MM.1S (cell line): ENCODE results near the gene LAG3.

Experiments
- DNase-seq: peaks from one replicate; pipeline ENCODE4 v3.0.0-alpha.2; 2015
- H2AFZ ChIP-seq: fragments of 300-600 bp; sonication (generic); 2 replicates; pipeline ENCODE4 v1.6.0; 2016; ENCODE audit warnings: antibody characterized with exemption, low read length
- H3F3A ChIP-seq: fragments of 300-600 bp; sonication (generic); 2 replicates; pipeline ENCODE4 v1.6.1; 2016; ENCODE audit warnings: mild to moderate bottlenecking, antibody characterized with exemption, low read length, moderate library complexity, mixed read lengths; ENCODE audit not compliant: insufficient read depth
- H3K27ac ChIP-seq: fragments of 300-600 bp; sonication (generic); 2 replicates; pipeline ENCODE4 v1.5.1; 2016; ENCODE audit warnings: mild to moderate bottlenecking, low read length
- H3K27me3 ChIP-seq: fragments of 300-600 bp; sonication (generic); replicated peaks from 2 replicates; pipeline ENCODE4 v1.6.0; 2016; ENCODE audit warnings: low read length; ENCODE audit not compliant: insufficient read depth
- H3K36me3 ChIP-seq: fragments of 300-600 bp; sonication (generic); replicated peaks from 2 replicates; pipeline ENCODE4 v1.6.1; 2016; ENCODE audit warnings: mild to moderate bottlenecking, low read length, mixed read lengths; ENCODE audit not compliant: insufficient read depth
- H3K4me1 ChIP-seq: fragments of 300-600 bp; sonication (generic); 2 replicates; pipeline ENCODE4 v1.6.1; 2016; ENCODE audit warnings: low read length, mixed read lengths
- H3K4me2 ChIP-seq: fragments of 300-600 bp; sonication (generic); 2 replicates; pipeline ENCODE4 v1.6.0; 2016; ENCODE audit warnings: low read depth, low read length
- H3K4me3 ChIP-seq: fragments of 300-600 bp; sonication (generic); 2 replicates; pipeline ENCODE4 v1.5.1; 2016; ENCODE audit warnings: low read length, mixed read lengths
- H3K79me2 ChIP-seq: fragments of 300-600 bp; sonication (generic); 2 replicates; pipeline ENCODE4 v1.6.1; 2016; ENCODE audit warnings: mixed run types, low read length, mixed read lengths
- H3K9ac ChIP-seq: fragments of 300-600 bp; sonication (generic); 2 replicates; pipeline ENCODE4 v1.6.1; 2016; ENCODE audit warnings: low read length, mixed read lengths
- H3K9me2 ChIP-seq: fragments of 300-600 bp; sonication (generic); replicated peaks from 2 replicates; pipeline ENCODE4 v1.6.1; 2016; ENCODE audit warnings: mild to moderate bottlenecking, low read length, mixed read lengths; ENCODE audit not compliant: insufficient read depth
- H3K9me3 ChIP-seq: fragments of 300-600 bp; sonication (generic); replicated peaks from 2 replicates; pipeline ENCODE4 v1.6.1; 2016; ENCODE audit warnings: mild to moderate bottlenecking, low read length, mixed read lengths; ENCODE audit not compliant: insufficient read depth
- H4K20me1 ChIP-seq: fragments of 300-600 bp; sonication (generic); 2 replicates; pipeline ENCODE4 v1.6.1; 2016; ENCODE audit warnings: mild to moderate bottlenecking, low read length, moderate library complexity, mixed read lengths; ENCODE audit not compliant: insufficient read depth
- EZH2 ChIP-seq: fragments of 300-600 bp; sonication (generic); optimal IDR thresholded peaks from 2 replicates; pipeline ENCODE3; 2017; ENCODE audit warnings: low read depth, mild to moderate bottlenecking, antibody characterized with exemption, low read length, mixed read lengths
- EZH2phosphoT487 ChIP-seq: fragments of 300-600 bp; sonication (generic); IDR thresholded peaks from 2 replicates; pipeline ENCODE4 v1.6.1; 2018; ENCODE audit warnings: antibody characterized with exemption, low read length
- TF ChIP-seq, protein P1 (sequence below): fragments of 300-600 bp; sonication (generic); IDR thresholded peaks from 2 replicates; pipeline ENCODE4 v1.5.1; 2016; ENCODE audit warnings: antibody characterized with exemption, low read length, mixed read lengths

LAG3 gene

DNA sequence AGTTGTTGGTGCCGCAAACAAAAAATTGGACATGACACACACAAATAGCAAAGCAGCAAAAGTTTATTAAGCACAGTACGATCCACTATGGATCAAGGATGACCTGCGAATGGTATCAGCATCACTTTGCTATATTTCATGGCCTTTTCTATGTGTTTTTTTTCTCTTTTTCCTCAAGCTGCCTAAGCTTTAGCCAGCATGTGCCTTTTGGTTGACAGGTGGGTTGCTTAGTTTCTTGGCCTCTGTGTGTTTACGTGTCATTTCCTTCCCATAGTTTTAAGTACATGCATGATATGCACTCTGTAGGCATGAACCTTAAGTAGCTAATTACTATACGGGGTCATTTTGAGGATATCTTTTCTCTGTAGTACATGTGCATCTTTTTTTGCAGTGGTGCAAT is 26.8 kb downstream of the LAG3 start:
- TF ChIP-seq, protein P1, sequence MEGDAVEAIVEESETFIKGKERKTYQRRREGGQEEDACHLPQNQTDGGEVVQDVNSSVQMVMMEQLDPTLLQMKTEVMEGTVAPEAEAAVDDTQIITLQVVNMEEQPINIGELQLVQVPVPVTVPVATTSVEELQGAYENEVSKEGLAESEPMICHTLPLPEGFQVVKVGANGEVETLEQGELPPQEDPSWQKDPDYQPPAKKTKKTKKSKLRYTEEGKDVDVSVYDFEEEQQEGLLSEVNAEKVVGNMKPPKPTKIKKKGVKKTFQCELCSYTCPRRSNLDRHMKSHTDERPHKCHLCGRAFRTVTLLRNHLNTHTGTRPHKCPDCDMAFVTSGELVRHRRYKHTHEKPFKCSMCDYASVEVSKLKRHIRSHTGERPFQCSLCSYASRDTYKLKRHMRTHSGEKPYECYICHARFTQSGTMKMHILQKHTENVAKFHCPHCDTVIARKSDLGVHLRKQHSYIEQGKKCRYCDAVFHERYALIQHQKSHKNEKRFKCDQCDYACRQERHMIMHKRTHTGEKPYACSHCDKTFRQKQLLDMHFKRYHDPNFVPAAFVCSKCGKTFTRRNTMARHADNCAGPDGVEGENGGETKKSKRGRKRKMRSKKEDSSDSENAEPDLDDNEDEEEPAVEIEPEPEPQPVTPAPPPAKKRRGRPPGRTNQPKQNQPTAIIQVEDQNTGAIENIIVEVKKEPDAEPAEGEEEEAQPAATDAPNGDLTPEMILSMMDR = no peak
- no peak for TF ChIP-seq EZH2phosphoT487
- no peak for DNase-seq

DNA sequence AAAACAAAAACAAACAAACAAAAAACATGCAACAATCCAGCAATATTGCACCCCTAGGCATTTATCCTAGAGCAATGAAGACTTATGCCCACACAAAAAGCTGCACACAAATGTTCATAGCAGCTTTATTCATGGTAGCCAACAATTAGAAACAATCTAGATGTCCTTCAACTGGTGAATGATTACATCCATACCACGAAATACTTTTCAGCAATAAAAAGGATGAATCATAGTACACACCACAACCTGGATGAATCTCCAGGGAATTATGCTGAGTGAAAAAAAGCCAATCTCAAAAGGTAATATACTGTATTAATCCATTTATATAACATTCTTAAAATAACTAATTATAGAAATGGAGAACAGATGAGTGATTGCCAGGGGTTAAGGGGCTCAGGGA is 34.9 kb downstream of the LAG3 start:
- DNase-seq = no peak
- Histone ChIP-seq H3K79me2 (no peaks in the 10 kb centered on the region), H3K27ac (no peak overlapping the region), H3F3A (no peaks in the 10 kb centered on the region), H3K27me3 (no peaks in the 10 kb centered on the region), H4K20me1 (no peaks in the 10 kb centered on the region), H2AFZ (no peak overlapping the region), H3K9ac (no peak overlapping the region), H3K36me3 (no peaks in the 10 kb centered on the region), H3K4me3 (no peak overlapping the region), H3K4me2 (no peak overlapping the region), H3K4me1 (no peaks in the 10 kb centered on the region), H3K9me3 (no peaks in the 10 kb centered on the region), H3K9me2 (no peaks in the 10 kb centered on the region)
- TF ChIP-seq EZH2 = no peak
- TF ChIP-seq, protein P1 = no peak

More for the DNA sequence above, 26.8 kb downstream of the LAG3 start:
- Histone ChIP-seq H3K27me3 (no peaks in the 10 kb centered on the region), H4K20me1 (no peaks in the 10 kb centered on the region), H3K27ac (no peak overlapping the region), H3K9me3 (no peaks in the 10 kb centered on the region), H3K9me2 (no peaks in the 10 kb centered on the region), H3F3A (no peaks in the 10 kb centered on the region), H3K4me1 (no peaks in the 10 kb centered on the region), H2AFZ (no peak overlapping the region), H3K4me2 (no peak overlapping the region), H3K4me3 (no peak overlapping the region), H3K79me2 (no peaks in the 10 kb centered on the region), H3K9ac (no peak overlapping the region), H3K36me3 (no peaks in the 10 kb centered on the region)

DNA sequence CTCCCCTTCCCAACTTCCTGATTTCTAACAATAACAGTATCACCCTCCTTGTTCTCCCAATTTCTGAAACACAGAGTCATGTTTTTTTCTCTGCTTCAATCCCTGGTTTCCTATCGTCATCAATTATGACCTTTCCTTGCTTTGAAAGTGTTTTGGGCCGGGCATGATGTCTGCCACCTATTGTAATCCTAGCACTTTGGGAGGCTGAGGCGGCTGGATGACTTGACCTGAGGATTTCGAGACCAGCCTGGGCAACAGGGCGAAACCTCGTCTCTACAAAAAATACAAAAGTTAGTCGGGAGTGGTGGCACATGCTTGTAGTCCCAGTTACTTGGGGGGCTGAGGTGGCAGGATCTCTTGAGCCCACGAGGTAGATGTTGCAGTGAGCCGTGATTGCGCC is 36.7 kb downstream of the LAG3 start:
- TF ChIP-seq EZH2 = no peak
- no peak for TF ChIP-seq EZH2phosphoT487
- TF ChIP-seq, protein P1 = no peak
- no peaks in the 10 kb centered on the region for H3K36me3 ChIP-seq

More for the DNA sequence above, 36.7 kb downstream of the LAG3 start:
- no peak overlapping the region for H3K4me3 ChIP-seq
- H4K20me1 ChIP-seq = no peaks in the 10 kb centered on the region
- no peaks in the 10 kb centered on the region for H3K9me2 ChIP-seq
- DNase-seq = no peak
- H2AFZ ChIP-seq = no peak overlapping the region
- peaks cover 3% of the 10 kb centered on the region; the same call in 1 of the 2 replicates for H3K27me3 ChIP-seq
- H3K79me2 ChIP-seq = no peaks in the 10 kb centered on the region
- H3K4me1 ChIP-seq = no peaks in the 10 kb centered on the region
- H3K9ac ChIP-seq = no peak overlapping the region
- H3K9me3 ChIP-seq = no peaks in the 10 kb centered on the region
- H3F3A ChIP-seq = no peaks in the 10 kb centered on the region
- H3K27ac ChIP-seq = no peak overlapping the region
- no peak overlapping the region for H3K4me2 ChIP-seq
